SK-N-SH treated with all-trans-retinoic acid at 6 μM for 48 hours (cell line): ENCODE data around the gene FCSK.

Source experiments
- OSR1 ChIP-seq: fragments of 250-450 bp; sonication (Bioruptor Pico); IDR thresholded peaks from 2 replicates; pipeline ENCODE4 v1.8.0; 2022; ENCODE audit warnings: moderate library complexity, mild to moderate bottlenecking, inconsistent platforms
- TOX ChIP-seq: fragments of 250-450 bp; sonication (Bioruptor Pico); IDR thresholded peaks from 2 replicates; pipeline ENCODE4 v1.8.0; 2021; ENCODE audit warnings: mild to moderate bottlenecking, moderate library complexity, borderline replicate concordance

DNA sequence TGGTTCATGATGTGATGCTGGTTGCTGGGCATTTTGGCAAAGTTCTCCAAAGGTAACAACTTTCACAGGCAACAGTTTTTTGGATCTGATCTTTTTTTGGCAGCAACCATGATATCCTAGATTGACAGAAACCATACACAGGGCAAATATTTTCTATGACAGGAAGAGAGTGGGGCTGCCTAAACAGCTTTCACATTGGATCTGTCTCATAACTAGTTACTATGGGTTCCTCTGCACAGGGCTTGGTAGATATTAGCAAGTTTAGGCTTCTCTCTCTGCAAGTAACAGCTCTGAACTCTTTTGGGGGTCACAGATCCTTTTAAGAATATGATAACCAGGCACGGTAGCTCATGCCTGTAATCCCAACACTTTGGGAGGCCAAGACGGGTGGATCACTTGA lies 40.4 kb downstream of the FCSK start:
- TF ChIP-seq TOX (no peak), OSR1 (CRISPR knock-in tag) (no peak)
